Measurements from ENCODE around the gene DLL4.

GRCh38 chr15:40886586-40886985, 42.6 kb upstream of the DLL4 start:
- no peak for TF ChIP-seq CTCF (IDR thresholded peaks at IDR 0.05)
- no peak for TF ChIP-seq POLR2A (IDR thresholded peaks at IDR 0.05)

Measured in heart left ventricle (tissue), 13 donors.